Glomerular endothelial cell (primary cell): ENCODE results near the gene ZNF222. TPM values are rescaled to one million over a fixed set of nuclear protein-coding genes. Genes with fewer than 3 reads are reported as not detected.
A peak's percentile ranks its signal among the peaks of the same experiment; 100 is the strongest.

Experiments used
- DNase-seq: peaks from one replicate; pipeline ENCODE4 v3.0.0-alpha.2; 2011; ENCODE audit warnings: low read depth, low spot score; ENCODE audit errors: extremely low read depth
- total RNA-seq: library from RNA; depleted of rRNA; stranded (reverse); fragments of >200 nt; gene quantifications from 2 replicates; pipeline ENCODE4 v1.2.3, GENCODE V29; 2015

Gene ZNF222
- total RNA-seq: 2.9 and 3.2 TPM in 2 replicates

- DNase-seq: peak; percentile 80
Measured at GRCh38 chr19:44025217-44025936, at the start of gene ZNF222. Gene ZNF222, plus strand, starts transcription at chr19:44025379. Its CDS starts 58 bp downstream, at chr19:44025437.

GRCh38 chr19:43976732-43977131 is 48.4 kb upstream of the ZNF222 start:
- DNase-seq: no peak

GRCh38 chr19:43983544-43983911 is 41.7 kb upstream of the ZNF222 start:
- DNase-seq: no peak

GRCh38 chr19:43983912-43984686 is 41.1 kb upstream of the ZNF222 start, which contains the start of gene ZNF155:
Gene ZNF155, plus strand, starts transcription at chr19:43984188. Its CDS starts 4,356 bp downstream, at chr19:43988544.
- DNase-seq: peak; percentile 90

GRCh38 chr19:43984687-43985000 is 40.5 kb upstream of the ZNF222 start:
- DNase-seq: no peak

DNA sequence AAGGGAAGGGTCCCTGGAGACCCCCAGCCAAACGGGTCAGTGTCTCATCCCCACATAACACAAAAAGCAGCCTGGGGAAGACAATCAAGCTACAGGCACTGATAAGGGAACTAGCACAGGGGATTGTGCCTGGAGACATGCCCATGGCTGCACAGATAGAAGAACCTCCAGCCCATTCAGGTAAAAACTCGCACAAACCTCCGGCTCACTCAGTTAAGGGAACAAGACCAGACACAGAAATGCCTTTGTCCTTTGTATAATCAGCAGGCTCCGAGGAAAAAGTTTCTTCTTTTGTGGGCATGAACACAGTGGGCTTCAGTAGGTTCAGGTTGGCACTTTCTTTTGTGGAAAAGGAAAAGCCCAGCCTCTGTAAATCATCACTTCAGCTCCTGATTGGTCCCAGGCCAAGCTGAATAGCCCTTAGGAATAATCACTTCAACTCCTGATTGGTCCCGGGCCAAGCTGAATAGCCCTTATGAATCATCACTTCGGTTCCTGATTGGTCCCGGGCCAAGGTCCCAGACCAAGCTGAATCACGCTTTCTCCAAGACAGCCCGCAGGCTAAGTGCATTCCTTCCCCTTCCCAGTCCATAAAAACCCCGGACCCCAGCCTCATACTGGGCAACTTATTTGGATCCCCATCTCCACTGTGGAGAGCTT is 27.4 kb upstream of the ZNF222 start:
- DNase-seq: no peak

- DNase-seq: no peak
Measured at GRCh38 chr19:44002212-44002565, 23.0 kb upstream of the ZNF222 start.

DNA sequence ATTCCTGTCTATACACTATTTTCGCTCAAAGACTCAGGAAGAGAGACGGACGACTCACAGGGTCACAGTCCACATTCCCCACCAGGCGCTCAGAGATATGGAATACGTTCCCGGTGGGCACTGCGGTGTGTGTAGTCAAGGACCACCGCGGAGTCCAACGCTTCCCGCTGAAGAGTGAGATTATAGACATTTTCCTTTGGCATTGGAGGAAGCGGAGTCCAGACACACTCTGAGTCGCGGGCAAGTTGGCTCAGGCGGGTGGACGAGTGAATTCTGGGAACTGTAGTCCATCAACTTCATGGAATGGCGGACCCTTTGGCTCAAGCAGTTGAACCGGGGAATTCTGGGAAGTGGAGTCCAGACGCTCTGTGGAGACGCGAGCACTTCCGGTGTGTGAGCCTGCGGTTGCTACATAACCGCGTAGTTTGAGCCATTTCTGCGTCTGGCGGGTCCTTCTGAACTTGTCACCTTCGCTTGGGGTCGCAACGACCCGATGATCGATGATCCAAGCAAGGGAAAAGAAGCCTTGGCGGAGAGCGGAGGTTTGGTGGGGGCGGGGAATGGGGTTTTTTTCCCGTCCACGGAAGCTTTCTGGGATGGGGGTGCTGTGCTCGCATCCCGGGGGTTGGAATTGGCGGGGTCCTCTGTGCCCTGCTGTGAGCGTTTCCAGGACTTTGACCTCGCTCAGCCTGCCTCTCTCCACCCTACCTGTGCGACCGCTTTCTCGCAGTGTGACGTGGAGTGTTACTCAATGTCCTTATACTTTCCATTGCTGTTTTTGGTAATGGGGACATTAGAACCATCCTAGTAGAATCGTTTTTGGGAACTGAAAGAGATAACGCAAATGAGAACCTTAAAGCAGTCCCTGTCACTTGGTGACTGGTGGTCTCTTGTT is 22.4 kb upstream of the ZNF222 start, which contains the start of gene ZNF230:
Gene ZNF230, plus strand, starts transcription at position 392 of the 895 bp plus-strand sequence. CDS start 4,122 bp downstream, outside the sequence.
- DNase-seq: peak; percentile 82

DNA sequence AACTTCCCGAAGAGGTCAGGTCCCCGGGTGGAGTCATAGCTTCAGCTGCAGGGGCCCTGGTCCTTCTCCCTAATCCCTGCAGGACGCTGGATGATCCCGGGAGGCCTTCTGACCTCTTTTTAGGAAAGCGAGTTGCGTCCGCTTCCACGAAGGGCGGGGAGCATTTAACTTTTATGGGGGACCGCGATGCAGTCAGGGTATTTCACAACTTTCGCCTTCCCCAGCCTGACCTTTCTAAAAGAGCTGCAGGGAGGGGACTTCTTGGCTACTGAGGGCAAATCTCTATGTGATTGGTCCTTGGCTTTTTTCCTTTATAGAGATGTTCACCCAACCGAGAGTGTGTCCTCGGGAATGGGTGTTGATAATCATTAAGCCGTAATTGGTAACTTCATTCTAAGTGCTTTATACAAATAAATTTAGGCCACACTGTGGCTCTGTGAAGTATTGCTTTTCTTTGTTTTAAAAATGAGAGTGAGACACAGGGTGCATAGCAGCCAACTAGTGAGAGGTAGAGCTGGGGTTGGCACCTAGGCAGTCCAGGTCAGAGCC is 21.6 kb upstream of the ZNF222 start:
- DNase-seq: no peak

GRCh38 chr19:44005973-44006372 is 19.2 kb upstream of the ZNF222 start:
- DNase-seq: no peak

DNA sequence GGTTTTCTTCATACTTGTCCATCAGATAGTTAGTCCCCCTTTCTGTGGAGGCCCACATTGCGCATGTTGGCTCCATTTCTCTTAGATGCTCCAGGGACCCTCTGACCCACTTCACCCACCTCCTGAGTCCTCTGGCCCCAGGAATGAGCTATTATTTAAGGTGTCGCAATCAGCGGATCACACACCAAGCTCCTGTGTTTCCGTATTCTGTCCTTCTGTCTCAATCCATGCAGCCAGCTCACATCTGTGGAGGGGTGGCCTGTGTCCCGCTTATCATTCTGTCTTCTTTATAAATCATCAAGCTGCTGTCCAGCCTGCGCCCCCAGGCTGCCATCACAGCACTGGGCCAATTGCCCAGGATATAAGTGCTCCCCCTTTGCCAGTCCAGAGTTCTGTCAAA is 17.7 kb upstream of the ZNF222 start:
- DNase-seq: no peak

DNA sequence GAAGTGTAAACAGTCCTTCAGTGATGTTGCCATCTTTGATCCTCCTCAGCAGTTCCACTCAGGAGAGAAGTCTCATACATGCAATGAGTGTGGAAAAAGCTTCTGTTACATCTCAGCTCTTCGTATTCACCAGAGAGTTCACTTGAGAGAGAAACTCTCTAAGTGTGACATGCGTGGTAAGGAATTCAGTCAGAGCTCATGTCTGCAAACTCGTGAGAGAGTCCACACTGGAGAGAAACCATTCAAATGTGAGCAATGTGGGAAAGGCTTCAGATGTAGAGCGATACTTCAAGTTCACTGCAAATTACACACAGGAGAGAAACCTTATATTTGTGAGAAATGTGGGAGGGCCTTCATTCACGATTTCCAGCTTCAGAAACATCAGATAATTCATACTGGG is 14.7 kb upstream of the ZNF222 start:
- no peak for DNase-seq

GRCh38 chr19:44019498-44019897 is 5.7 kb upstream of the ZNF222 start:
- DNase-seq: no peak

- DNase-seq: no peak
Measured at GRCh38 chr19:44021221-44021620, 4.0 kb upstream of the ZNF222 start.

DNA sequence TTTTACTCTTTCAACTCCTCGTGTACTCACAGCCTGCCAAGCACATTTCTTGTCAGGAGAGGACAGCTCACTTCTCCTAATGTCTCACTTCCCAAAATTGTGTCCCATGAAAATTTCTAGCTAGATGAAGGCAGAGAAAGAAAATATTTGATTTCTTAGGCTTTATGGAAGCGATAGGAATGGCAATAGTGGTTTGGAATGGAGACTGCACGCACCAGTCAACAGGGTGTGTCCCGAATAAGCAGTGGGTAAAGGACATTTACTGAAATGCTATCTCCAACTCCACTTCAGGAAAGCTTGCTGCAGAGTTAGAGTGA is 321 bp upstream of the ZNF222 start:
- DNase-seq: no peak

GRCh38 chr19:44026622-44027021 is 1.4 kb downstream of the ZNF222 start:
- DNase-seq: no peak

DNA sequence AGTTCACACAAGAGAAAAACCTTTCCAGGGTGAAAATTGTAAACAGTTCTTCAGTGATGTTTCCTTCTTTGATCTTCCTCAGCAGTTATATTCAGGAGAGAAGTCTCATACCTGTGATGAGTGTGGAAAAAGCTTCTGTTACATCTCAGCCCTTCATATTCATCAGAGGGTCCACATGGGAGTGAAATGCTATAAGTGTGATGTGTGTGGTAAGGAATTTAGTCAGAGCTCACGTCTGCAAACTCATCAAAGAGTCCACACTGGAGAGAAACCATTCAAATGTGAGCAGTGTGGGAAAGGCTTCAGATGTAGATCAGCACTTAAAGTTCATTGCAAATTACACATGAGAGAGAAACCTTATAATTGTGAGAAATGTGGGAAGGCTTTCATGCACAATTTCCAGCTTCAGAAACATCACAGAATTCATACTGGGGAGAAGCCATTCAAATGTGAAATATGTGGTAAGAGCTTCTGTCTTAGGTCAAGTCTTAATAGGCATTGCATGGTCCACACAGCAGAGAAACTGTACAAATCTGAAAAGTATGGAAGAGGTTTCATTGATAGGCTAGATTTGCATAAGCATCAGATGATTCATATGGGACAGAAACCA is 6.9 kb downstream of the ZNF222 start:
- DNase-seq: no peak

GRCh38 chr19:44042147-44042546 is 17.0 kb downstream of the ZNF222 start:
- no peak for DNase-seq

DNA sequence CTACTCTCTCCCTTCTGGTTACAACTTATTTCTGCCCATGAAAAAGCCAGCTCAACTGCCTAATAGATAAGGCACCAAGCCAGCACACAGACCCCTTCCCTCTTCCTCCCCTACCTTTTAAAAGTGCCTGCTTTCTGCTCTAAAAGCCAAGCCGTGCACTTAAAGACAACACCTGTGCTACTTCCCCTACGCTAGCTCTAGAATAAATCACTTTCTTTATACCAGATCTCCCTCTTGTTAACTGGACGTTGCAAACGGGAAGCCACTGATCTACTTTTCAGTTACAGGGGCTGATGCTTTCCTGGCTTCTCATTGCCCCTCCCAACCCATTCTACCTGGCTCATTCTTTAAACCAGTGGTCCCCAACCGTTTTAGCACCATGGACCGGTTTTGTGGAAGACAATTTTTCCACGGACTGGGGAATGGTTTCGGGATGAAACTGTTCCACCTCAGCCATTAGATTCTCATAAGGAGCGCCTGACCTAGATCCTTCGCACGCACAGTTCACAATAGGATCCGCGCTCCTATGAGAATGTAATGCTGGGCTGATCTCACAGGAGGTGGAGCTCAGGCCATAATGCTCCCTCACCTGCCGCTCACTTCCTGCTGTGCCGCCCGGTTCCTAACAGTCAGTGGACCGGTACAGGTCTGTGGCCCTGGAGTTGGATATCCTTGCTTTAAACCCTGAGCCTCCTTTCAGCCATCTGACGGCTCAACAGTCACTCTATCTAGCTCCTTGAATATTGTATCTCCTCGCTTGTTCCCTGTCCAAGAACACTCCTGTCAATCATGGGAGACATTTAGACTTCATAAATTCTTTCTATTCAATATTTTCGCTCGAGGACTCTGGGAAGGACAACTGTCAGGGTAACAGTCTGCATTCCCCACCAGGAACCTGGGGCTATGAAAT is 25.8 kb downstream of the ZNF222 start:
- DNase-seq: no peak
